Measurements from ENCODE around the gene KRT73.

The KRT73 gene

DNA sequence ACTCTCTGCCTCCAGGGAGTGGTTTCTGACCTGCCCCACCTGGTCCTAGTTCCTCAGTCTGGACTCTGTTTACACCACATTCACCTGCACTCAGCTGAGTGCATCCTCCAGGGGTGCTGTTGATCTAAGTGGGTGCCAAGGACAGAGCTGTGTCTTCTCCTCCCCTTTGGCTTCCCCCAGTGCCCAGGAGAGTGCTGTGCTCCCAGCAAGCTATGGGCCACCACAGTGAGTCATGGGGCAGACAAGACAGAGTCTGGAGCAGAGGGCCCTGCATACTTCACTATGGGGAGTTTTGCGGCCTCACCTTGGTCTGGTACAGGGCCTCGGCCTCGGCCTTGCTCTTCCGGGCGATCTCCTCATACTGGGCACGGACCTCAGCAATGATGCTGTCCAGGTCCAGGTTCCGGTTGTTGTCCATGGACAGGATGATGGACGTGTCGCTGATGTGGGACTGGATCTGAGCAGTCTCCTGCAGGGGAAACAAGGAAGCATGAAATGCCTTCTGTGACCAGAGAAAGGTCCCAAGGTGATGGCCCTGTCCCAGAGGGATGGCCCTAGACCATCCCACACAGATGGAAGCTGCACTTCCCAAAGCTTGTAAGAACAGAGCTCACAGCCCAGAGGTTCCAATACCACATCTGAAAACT is 4.9 kb downstream of the KRT73 start:
- TF ChIP-seq, protein P1, sequence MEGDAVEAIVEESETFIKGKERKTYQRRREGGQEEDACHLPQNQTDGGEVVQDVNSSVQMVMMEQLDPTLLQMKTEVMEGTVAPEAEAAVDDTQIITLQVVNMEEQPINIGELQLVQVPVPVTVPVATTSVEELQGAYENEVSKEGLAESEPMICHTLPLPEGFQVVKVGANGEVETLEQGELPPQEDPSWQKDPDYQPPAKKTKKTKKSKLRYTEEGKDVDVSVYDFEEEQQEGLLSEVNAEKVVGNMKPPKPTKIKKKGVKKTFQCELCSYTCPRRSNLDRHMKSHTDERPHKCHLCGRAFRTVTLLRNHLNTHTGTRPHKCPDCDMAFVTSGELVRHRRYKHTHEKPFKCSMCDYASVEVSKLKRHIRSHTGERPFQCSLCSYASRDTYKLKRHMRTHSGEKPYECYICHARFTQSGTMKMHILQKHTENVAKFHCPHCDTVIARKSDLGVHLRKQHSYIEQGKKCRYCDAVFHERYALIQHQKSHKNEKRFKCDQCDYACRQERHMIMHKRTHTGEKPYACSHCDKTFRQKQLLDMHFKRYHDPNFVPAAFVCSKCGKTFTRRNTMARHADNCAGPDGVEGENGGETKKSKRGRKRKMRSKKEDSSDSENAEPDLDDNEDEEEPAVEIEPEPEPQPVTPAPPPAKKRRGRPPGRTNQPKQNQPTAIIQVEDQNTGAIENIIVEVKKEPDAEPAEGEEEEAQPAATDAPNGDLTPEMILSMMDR (IDR thresholded peaks at IDR 0.05; ENCODE audit: insufficient read depth, low read length, missing control alignments), result no peak
- H3K4me3 ChIP-seq (ENCODE audit: low read depth, low read length), result no peak overlapping the region
- DNase-seq (ENCODE audit: low read depth, low spot score), result no peak
- ChIA-PET POLR2A (no interaction called here), CTCF (no interaction called here)

DNA sequence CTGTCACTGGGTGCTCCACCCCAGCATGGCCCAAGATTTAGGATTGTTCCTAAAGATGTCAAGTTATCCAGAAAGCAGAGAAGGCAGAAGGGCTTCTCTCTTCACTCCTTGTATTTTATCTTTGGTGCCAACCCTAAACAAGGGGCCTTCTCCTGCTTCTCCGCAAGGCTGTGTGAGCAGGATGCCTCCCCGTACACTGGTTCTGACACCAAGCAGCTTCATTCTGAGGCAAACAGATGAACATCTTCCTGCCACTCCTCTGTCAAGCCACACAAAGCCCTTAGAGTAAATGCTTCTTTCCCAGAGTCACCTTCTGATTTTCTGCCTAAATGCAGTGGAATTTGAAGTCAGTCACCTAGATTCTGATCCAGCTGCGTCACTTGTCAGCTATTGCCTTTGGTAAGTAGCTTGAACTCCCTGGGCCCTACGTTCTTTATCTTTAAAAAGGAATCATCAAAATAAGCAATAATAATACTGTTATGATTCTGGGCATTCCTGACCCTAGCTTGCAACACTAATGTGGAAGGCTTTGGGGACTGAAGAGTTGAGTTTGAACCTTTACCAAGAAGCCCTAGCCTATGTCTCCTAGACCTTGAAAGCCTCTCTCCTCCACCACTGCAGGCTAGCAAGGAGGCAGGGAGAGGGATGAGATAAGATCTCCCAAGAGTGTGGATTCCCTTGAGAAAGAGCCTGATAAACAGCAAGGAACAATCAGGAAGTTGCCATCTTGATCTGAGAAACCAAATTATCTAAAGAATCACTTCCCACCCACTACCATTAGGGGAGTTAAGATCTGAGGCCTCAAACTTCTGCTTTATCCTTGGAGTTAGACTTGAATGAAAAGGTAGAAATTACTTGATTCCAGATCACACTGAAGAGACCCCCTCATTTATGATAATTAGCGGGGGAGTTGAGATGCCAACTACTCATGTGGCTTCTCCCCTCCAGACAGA is 5.7 kb downstream of the KRT73 start:
- no peak overlapping the region for H3K4me3 ChIP-seq (ENCODE audit: low read depth, low read length)
- TF ChIP-seq, protein P1 (IDR thresholded peaks at IDR 0.05; ENCODE audit: insufficient read depth, low read length, missing control alignments), result no peak
- ChIA-PET POLR2A (no interaction called here), CTCF (no interaction called here)
- DNase-seq (ENCODE audit: low read depth, low spot score), result no peak

DNA sequence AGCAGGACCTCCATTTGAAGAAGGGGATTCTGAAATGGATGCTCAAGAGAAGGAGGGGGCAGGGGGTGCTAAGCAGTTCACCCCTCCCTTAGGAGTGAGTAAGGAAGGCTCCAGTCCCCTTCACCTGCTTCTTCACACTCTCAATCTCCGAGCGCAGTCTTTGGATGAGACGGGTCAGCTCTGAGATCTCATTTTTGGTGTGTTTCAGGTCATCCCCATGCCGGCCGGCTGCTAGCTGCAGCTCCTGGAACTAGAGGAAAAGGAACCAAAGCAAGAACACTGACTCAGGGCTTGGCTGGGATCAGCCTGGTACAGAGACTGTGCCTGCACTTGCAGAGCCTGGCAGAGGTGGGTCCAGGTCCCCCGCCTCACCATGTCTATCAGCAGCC is 7.3 kb downstream of the KRT73 start:
- ChIA-PET CTCF (interaction anchor here (0.8 to 1.4 kb wide), 3 partner anchors 16 to 255 kb away, joined by 3 to 5 read pairs (median 4); no protein-coding TSS in a partner anchor), POLR2A (no interaction called here)
- no peak overlapping the region for H3K4me3 ChIP-seq (ENCODE audit: low read depth, low read length)
- DNase-seq (ENCODE audit: low read depth, low spot score), result no peak
- TF ChIP-seq, protein P1 (IDR thresholded peaks at IDR 0.05; ENCODE audit: insufficient read depth, low read length, missing control alignments), result no peak

DNA sequence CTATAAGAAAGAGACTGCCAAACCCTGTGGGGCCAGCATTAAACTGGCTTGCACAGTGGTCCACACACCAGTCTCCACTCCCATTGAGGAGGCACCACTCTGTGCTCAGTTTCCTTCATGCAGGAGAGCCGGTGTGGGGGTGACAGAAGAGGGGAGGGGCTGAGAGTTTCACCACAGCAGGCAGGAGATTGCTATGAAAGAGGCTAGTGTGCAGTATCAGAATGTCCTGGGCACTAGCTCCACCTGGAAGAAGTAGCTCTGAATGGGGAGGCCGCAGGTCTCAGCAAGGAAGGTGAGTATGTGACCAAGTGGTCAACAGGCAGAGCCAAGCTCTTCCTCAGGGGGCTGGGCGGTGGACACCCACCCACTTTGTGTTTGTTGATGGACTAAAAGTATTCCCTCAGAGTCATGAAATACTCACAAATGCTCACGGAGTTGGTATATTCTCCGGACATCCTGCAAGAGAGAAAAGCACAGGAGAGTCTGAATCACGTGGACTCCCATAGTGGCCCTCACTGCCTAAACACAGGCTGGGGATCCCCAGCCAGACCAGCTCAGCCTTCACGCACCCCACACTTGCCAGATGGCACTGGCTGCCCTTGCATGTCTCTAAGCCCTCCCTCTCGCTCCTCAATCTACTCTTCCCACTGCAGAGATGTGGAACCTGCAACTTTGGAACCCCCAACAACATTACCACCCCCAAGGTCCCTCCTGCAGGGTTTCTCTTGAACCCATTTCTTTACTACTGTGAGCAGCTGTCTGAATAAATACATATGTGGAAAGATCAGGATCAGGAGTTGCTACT is 9.3 kb downstream of the KRT73 start:
- CTCF ChIA-PET, result interaction anchor here (0.7 to 1.5 kb wide), 3 partner anchors 25 to 262 kb away, joined by 3 to 4 read pairs (median 3); no protein-coding TSS in a partner anchor
- POLR2A ChIA-PET, result no interaction called here
- DNase-seq (ENCODE audit: low read depth, low spot score), result no peak
- TF ChIP-seq, protein P1 (IDR thresholded peaks at IDR 0.05; ENCODE audit: insufficient read depth, low read length, missing control alignments), result no peak
- H3K4me3 ChIP-seq (ENCODE audit: low read depth, low read length), result no peak overlapping the region

DNA sequence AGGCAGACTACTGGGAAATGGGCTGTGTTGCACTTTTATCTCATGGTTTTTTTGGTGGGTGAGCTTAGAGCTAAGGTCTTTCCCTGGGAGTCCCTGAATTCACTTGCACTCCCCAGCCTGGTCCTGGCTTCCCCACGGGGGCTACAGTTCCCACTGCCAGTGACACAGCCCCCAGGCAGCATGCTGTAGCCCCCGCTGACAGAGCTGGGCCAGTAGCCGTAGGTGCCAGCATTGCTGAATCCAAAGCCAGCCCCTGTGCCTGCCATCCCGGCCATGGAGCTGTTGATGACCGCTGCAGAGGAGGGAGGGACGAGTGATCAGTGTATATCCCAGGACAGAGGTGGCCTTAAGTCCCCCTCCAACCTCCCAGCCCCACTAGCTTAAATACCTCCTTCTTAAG is 10.2 kb downstream of the KRT73 start:
- CTCF ChIA-PET, result interaction anchor here (0.7 to 1.5 kb wide), 3 partner anchors 24 to 262 kb away, joined by 3 to 4 read pairs (median 3); no protein-coding TSS in a partner anchor
- POLR2A ChIA-PET, result no interaction called here
- H3K4me3 ChIP-seq (ENCODE audit: low read depth, low read length), result no peak overlapping the region
- TF ChIP-seq, protein P1 (IDR thresholded peaks at IDR 0.05; ENCODE audit: insufficient read depth, low read length, missing control alignments), result no peak
- no peak for DNase-seq (ENCODE audit: low read depth, low spot score)

Data from AG04449 (cell line).